ENCODE data around the gene ANKS3.

GRCh38 chr16:4687416-4687815 lies 46.7 kb downstream of the ANKS3 start:
- TF ChIP-seq CTCF (optimal IDR thresholded peaks at IDR 0.05 in 1 of 3, IDR thresholded peaks at IDR 0.05 in 1 of 3, conservative IDR thresholded peaks at IDR 0.05 in 1 of 3; ENCODE audit: extremely low read depth in 1 of 3, insufficient read depth in 2 of 3, low read length in 3 of 3) (no peak), EZH2 (IDR thresholded peaks at IDR 0.05; ENCODE audit: low read length) (no peak)

Measured in keratinocyte (primary cell).